Tibial nerve (tissue), 4 donors: ENCODE data around the gene RNF182. TPM values are rescaled to one million over a fixed set of nuclear protein-coding genes. Genes with fewer than 3 reads are reported as not detected.

Experiments
- DNase-seq, 2 donors: peaks; one replicate each; pipeline ENCODE4 v3.0.0-alpha.2; 2019; ENCODE audit warnings: low spot score in 2 of 2
- H3K27ac ChIP-seq, 4 donors: fragments of 200-600 bp; sonication (generic) in 3 of 4; one replicate each; pipeline ENCODE4 v1.5.1; 2017 to 2019; ENCODE audit warnings: mild to moderate bottlenecking in 1 of 4
- H3K27me3 ChIP-seq, 2 donors: fragments of 200-600 bp; sonication (generic) in 1 of 2; one replicate each; pipeline versions ENCODE4 v1.5.1 to v1.6.0; 2017 to 2019
- H3K36me3 ChIP-seq, 3 donors: fragments of 200-600 bp; sonication (generic); one replicate each; pipeline ENCODE4 v1.5.1; 2018 to 2019
- H3K4me1 ChIP-seq, 4 donors: fragments of 200-600 bp; sonication (generic) in 3 of 4; one replicate each; pipeline ENCODE4 v1.5.1; 2017 to 2019
- H3K4me3 ChIP-seq, 4 donors: fragments of 200-600 bp; sonication (generic) in 3 of 4; one replicate each; pipeline ENCODE4 v1.5.1; 2017 to 2019; ENCODE audit warnings: mild to moderate bottlenecking in 1 of 4, moderate library complexity in 1 of 4
- H3K9me3 ChIP-seq, 4 donors: fragments of 200-600 bp; sonication (generic) in 3 of 4; one replicate each; pipeline ENCODE4 v1.5.1; 2017 to 2019
- CTCF ChIP-seq, 5 experiments: fragments of 200-600 bp in 3 of 5; fragments of 450-650 bp in 2 of 5; sonication (generic) in 3 of 5; IDR thresholded peaks; one replicate each; pipeline ENCODE4 v1.5.1; 2016 to 2019; ENCODE audit warnings: antibody characterized with exemption in 5 of 5, mild to moderate bottlenecking in 3 of 5, moderate library complexity in 2 of 5
- EP300 ChIP-seq, 2 donors: sonication (generic); formaldehyde crosslinking; IDR thresholded peaks; one replicate each; pipeline ENCODE4 v1.6.1; 2017; ENCODE audit warnings: antibody characterized with exemption in 2 of 2, mild to moderate bottlenecking in 1 of 2
- POLR2A ChIP-seq, 2 donors: fragments of 450-650 bp; IDR thresholded peaks; one replicate each; pipeline ENCODE4 v1.6.1; 2017; ENCODE audit warnings: antibody characterized with exemption in 2 of 2, mild to moderate bottlenecking in 2 of 2, moderate library complexity in 2 of 2
- WGBS, 2 donors: methylation state at CpG; one replicate each; pipeline ENCODE4 v1.1.5; 2018; 5-methylcytosine and 5-hydroxymethylcytosine counted together
- total RNA-seq, 4 donors: library from RNA; depleted of rRNA; stranded (reverse); fragments of >200 nt; gene quantifications; one replicate each; pipeline ENCODE4 v1.1.0, GENCODE V29; 2016

RNF182 gene
- total RNA-seq, 4 donors from 2014 or later: 0.39 to 2.1 TPM; not detected in 2

GRCh38 chr6:13978787-13979186 lies 54.0 kb downstream of the RNF182 start:
- no peak for TF ChIP-seq CTCF (IDR thresholded peaks at IDR 0.05)
- no peak for TF ChIP-seq EP300 (IDR thresholded peaks at IDR 0.05)
- TF ChIP-seq POLR2A (IDR thresholded peaks at IDR 0.05): no peak

GRCh38 chr6:13979284-13980171 lies 54.8 kb downstream of the RNF182 start:
- 85 to 88% methylated on average over 9 of the region's 9 CpGs for WGBS, 2 donors
- H3K9me3 ChIP-seq: no peaks in the 10 kb centered on the region
- DNase-seq: no peak
- H3K4me3 ChIP-seq: no peak overlapping the region
- no peak overlapping the region for H3K27ac ChIP-seq
- H3K36me3 ChIP-seq: no peaks in the 10 kb centered on the region
- H3K4me1 ChIP-seq: no peaks in the 10 kb centered on the region
- no peaks in the 10 kb centered on the region for H3K27me3 ChIP-seq
- no peak for TF ChIP-seq CTCF (IDR thresholded peaks at IDR 0.05)
- no peak for TF ChIP-seq EP300 (IDR thresholded peaks at IDR 0.05)
- no peak for TF ChIP-seq POLR2A (IDR thresholded peaks at IDR 0.05)

More at GRCh38 chr6:13978787-13979186, 54.0 kb downstream of the RNF182 start:
- no peak overlapping the region for H3K27ac ChIP-seq
- H3K4me3 ChIP-seq: no peak overlapping the region
- WGBS, 2 donors: 71 to 80% methylated on average over 2 of the region's 2 CpGs
- H3K36me3 ChIP-seq: no peaks in the 10 kb centered on the region
- H3K27me3 ChIP-seq: no peaks in the 10 kb centered on the region
- H3K4me1 ChIP-seq: no peaks in the 10 kb centered on the region
- H3K9me3 ChIP-seq: no peaks in the 10 kb centered on the region
- DNase-seq: no peak

- WGBS, 2 donors: 69 to 77% methylated on average over 4 of the region's 4 CpGs
- Histone ChIP-seq H3K9me3 (no peaks in the 10 kb centered on the region), H3K27ac (no peak overlapping the region), H3K4me1 (no peaks in the 10 kb centered on the region), H3K4me3 (no peak overlapping the region), H3K36me3 (no peaks in the 10 kb centered on the region), H3K27me3 (no peaks in the 10 kb centered on the region)
- TF ChIP-seq POLR2A (IDR thresholded peaks at IDR 0.05): no peak
- no peak for TF ChIP-seq CTCF (IDR thresholded peaks at IDR 0.05)
- TF ChIP-seq EP300 (IDR thresholded peaks at IDR 0.05): no peak
- DNase-seq: no peak
These were observed 55.8 kb downstream of the RNF182 start for GRCh38 chr6:13980534-13980933.

- 77 to 78% methylated on average over 4 of the region's 4 CpGs for WGBS, 2 donors
- no peak overlapping the region for H3K4me3 ChIP-seq
- H3K9me3 ChIP-seq: no peaks in the 10 kb centered on the region
- TF ChIP-seq EP300 (IDR thresholded peaks at IDR 0.05): no peak
- no peak for TF ChIP-seq CTCF (IDR thresholded peaks at IDR 0.05)
- TF ChIP-seq POLR2A (IDR thresholded peaks at IDR 0.05): no peak
- no peak overlapping the region for H3K27ac ChIP-seq
- no peaks in the 10 kb centered on the region for H3K27me3 ChIP-seq
- no peak for DNase-seq
- H3K36me3 ChIP-seq: no peaks in the 10 kb centered on the region
- H3K4me1 ChIP-seq: no peaks in the 10 kb centered on the region
These were observed 61.0 kb downstream of the RNF182 start for GRCh38 chr6:13985663-13986325.
